Hepatic stellate cell (primary cell): ENCODE data around the gene TMEM14B.
A peak's percentile ranks its signal among the peaks of the same experiment; 100 is the strongest.
"Not testable (repeated sequence)": the region's sequence is repeated elsewhere in the genome, so short reads cannot be mapped to it uniquely, and the experiment has no call there.

Experiments
- DNase-seq: peaks from one replicate; pipeline ENCODE4 v3.0.0; 2011; ENCODE audit warnings: low spot score

The TMEM14B gene

GRCh38 chr6:10746915-10747250 is 722 bp upstream of the TMEM14B start:
- DNase-seq: no peak

DNA sequence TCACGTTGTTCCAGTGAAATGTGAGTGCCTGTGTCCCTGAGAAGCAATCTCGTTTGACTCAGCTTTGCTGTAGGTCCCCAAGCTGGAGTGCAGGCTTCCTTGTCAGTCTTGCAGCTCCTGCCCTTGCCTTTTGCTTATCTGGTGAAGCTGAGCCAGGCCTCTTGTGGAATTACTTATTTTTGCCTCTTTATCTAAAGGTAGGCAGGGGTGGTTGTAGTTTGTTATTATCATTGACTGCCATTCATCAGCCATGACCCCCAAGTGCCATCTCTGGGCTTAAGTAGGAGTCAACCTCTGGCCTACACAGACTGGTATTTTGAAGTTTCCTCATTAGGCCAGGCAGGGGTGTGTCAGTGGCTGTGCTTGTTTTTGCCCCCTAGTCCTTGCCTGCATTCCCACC is 2.1 kb downstream of the TMEM14B start:
- DNase-seq: no peak

- DNase-seq: not testable (repeated sequence)
Observed at GRCh38 chr6:10750568-10750967, 3.0 kb downstream of the TMEM14B start.

GRCh38 chr6:10751757-10752156 is 4.2 kb downstream of the TMEM14B start:
- not testable (repeated sequence) for DNase-seq

DNA sequence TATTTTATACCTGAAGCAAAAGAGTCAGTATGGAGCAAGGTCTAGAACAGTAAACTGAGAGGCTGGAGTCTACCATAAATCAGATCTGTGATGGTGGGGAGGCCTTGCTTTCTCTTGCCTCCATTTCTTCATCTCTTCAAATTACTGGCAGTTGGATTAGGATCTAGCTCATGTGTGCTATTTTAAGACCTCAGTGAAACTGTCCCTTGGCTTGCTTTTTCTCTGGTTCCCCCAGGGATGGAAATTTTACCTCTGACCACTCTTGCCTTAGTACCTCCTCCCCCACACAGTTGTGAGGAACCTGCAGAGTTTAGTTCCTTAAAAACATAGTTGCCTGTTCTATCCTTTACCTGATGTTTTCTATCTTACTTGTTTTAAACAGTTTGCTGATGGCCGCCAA is 8.5 kb downstream of the TMEM14B start:
- no peak for DNase-seq

- peak; percentile 38 for DNase-seq
Observed at GRCh38 chr6:10759312-10759839, 11.8 kb downstream of the TMEM14B start.

DNA sequence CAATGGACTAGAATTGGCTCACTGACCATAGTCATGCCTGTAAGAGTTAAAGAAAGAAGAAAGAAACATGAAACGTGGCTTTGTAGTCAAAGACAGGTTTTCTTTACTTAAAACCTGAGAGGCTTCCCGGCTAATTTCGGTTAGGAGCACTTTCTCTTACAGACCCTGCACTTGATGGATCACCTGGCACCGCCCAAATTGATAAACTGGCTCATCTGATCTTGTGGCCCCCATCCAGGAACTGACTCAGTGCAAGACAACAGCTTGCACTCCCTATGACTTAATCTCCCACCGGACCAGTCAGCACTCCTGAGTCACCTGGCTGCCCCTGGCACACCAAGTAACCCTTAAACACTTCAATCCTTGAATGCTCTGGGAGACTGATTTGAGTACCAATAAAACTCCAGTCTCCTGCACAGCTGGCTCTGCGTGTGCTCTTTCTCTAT is 12.3 kb downstream of the TMEM14B start:
- DNase-seq: no peak

- DNase-seq: no peak
Observed at GRCh38 chr6:10763006-10763405, 15.4 kb downstream of the TMEM14B start.

GRCh38 chr6:10769419-10769818 is 21.8 kb downstream of the TMEM14B start:
- no peak for DNase-seq

GRCh38 chr6:10771371-10771894 is 23.8 kb downstream of the TMEM14B start:
- no peak for DNase-seq

- no peak for DNase-seq
Observed at GRCh38 chr6:10778230-10778629, 30.6 kb downstream of the TMEM14B start.

DNA sequence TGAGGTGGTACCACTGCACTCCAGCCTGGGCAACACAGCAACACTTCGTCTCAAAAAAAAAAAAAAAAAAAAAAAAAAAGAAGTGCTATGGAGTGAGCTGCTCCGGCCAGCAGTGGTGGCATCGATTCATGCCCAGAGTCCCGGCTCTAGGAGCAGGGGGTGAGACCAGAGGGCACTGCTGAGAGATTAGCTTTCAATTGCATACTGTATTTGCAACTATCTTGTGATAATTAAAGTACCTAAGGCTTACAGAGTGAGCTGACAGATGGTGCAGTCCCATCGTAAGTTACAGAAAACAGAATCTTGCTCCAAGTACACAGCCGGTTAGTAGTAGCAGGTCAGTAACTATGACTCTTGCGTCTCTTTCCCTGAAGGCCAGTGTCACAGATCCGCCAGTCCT is 31.5 kb downstream of the TMEM14B start:
- DNase-seq: no peak

- no peak for DNase-seq
Observed at GRCh38 chr6:10791673-10792072, 44.1 kb downstream of the TMEM14B start.

DNA sequence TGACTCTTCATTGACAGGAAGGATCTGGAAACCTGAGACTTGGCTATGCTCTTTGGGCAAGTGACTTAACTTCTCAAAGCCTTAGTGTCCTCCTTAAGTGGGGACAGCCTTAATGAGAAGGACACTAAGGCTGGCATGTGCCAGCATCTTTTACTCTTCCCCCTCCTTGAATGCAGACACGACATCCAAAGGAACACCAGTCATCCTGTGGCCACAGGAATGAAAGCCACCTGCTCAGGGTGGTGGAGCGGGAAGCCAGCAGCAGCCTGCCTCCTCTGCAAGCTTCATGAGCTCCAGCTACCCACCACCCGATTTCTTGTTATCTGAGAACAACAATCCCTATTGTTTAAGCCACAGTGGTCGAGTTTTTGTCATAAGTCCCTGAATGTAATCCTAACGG is 44.5 kb downstream of the TMEM14B start:
- no peak for DNase-seq

DNA sequence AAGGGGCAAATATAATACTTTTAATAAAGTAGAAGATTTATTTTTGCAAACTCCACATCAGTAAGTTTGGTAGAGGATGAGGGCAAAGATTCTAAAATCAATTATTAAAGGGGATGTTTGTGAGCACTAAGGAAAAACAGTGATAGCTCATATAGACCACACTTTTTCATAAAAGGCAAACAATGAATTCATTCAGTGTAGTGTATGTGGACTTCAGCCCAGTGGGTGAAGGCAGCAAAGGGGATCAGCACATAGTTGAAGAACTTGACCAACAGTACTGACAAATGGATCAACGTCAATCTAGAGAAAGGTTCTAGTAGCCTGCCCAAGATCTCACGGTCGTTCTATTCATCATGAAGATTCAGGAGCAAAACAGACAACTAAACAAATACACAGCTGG is 45.4 kb downstream of the TMEM14B start:
- DNase-seq: no peak

- DNase-seq: no peak
Observed at GRCh38 chr6:10793695-10794094, 46.1 kb downstream of the TMEM14B start.

DNA sequence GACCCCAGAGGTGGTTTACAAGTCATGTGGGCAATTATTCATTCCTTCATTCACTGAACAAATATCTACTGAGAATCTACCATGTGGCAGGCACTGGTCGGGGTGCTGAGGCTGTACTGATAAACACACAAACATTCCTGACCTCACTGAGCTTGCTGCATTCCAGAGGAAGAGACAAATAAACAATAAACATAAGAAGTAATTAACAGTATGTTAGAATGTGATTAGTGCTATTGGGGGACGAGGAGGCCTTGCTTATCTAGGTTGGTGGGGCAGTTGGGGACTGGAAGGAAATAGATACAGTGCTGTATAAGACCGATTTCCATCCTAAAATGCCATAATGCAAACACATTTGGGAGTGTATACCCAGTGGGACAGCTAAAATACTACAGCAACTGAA is 46.6 kb downstream of the TMEM14B start:
- no peak for DNase-seq

GRCh38 chr6:10800810-10801209 is 53.2 kb downstream of the TMEM14B start:
- DNase-seq: peak; percentile 13

GRCh38 chr6:10801224-10801848 is 53.7 kb downstream of the TMEM14B start:
- DNase-seq: peak; percentile 59
